Suprapubic skin (tissue), 3 donors: ENCODE measurements around the gene ATOSA.

ENCODE experiments used
- CTCF ChIP-seq, 2 donors: fragments of 200-600 bp in 1 of 2; fragments of 450-650 bp in 1 of 2; sonication (generic) in 1 of 2; IDR thresholded peaks; one replicate each; pipeline ENCODE4 v1.5.1; 2016 to 2019; ENCODE audit warnings: antibody characterized with exemption in 2 of 2, mild to moderate bottlenecking in 1 of 2, moderate library complexity in 1 of 2
- EP300 ChIP-seq: sonication (generic); formaldehyde crosslinking; IDR thresholded peaks from one replicate; pipeline ENCODE4 v1.6.1; 2017; ENCODE audit warnings: antibody characterized with exemption
- POLR2A ChIP-seq, 2 donors: fragments of 450-650 bp; IDR thresholded peaks; one replicate each; pipeline ENCODE4 v1.6.1; 2017; ENCODE audit warnings: antibody characterized with exemption in 2 of 2, mild to moderate bottlenecking in 2 of 2, moderate library complexity in 2 of 2

GRCh38 chr15:52667597-52667996 lies 11.6 kb downstream of the ATOSA start:
- no peak for TF ChIP-seq EP300
- no peak for TF ChIP-seq CTCF (IDR thresholded peaks at IDR 0.05)
- no peak for TF ChIP-seq POLR2A (IDR thresholded peaks at IDR 0.05)
